K562 (cell line): Measurements from ENCODE around the gene DPH2. TPM values are rescaled to one million over a fixed set of nuclear protein-coding genes. Genes with fewer than 3 reads are reported as not detected.
A peak's percentile ranks its signal among the peaks of the same experiment; 100 is the strongest.

Source experiments
- ATAC-seq: fragments of 200-7000 bp; cut with Tn5 transposase; 3 replicates; pipeline ENCODE4 v1.9.1; 2020; ENCODE audit warnings: moderate library complexity
- BruUV-seq: library from RNA; stranded (reverse); fragments of 400-500 nt; replicated peaks from 2 replicates; lab custom pipeline; 2021; lab: Mats Ljungman, UMichigan
- CTCF ChIA-PET: fragments of 300-600 bp; formaldehyde crosslinking; extraction: SDS; loops from one replicate; lab custom pipeline; 2021; ENCODE audit warnings: low intra/inter-chr PET ratio; lab: Yijun Ruan, JAX
- POLR2A ChIA-PET: fragments of 300-600, 350-650 bp; sonication (Branson Sonifier 250); formaldehyde crosslinking; extraction: SDS; loops from one replicate; lab custom pipeline; 2021; ENCODE audit warnings: antibody characterized with exemption, inconsistent platforms; lab: Yijun Ruan, JAX
- DNase-seq, 4 experiments: peaks; one replicate each; pipeline versions ENCODE4 v3.0.0 to v3.0.0-alpha.2; 2011 to 2018; ENCODE audit warnings: low spot score in 3 of 4, mixed read lengths in 3 of 4; ENCODE audit errors: extremely low read depth in 1 of 4
- FAIRE-seq: peaks from 2 replicates; lab custom pipeline; 2011; peaks lifted over from hg19 to GRCh38; lab: Jason Lieb, UNC
- H2AFZ ChIP-seq: 2 replicates; pipeline ENCODE4 v1.6.0; 2011; ENCODE audit warnings: low read depth, low read length, control low read depth, inconsistent platforms
- H3K27ac ChIP-seq: fragments of 200-600 bp; 3 replicates; pipeline ENCODE4 v1.8.0; 2011; ENCODE audit warnings: low read depth, mild to moderate bottlenecking, control low read depth, inconsistent platforms, low read length, moderate library complexity, mixed read lengths; ENCODE audit errors: extremely low read depth
- H3K27me3 ChIP-seq, 2 experiments: fragments of 300-600 bp in 1 of 2; 2 replicates in 1 of 2; 3 replicates in 1 of 2; pipeline versions ENCODE4 v1.6.0 to v1.8.0; 2011; ENCODE audit warnings: inconsistent platforms in 2 of 2, low read length in 2 of 2, mild to moderate bottlenecking in 1 of 2, mixed read lengths in 1 of 2, moderate library complexity in 1 of 2; ENCODE audit not compliant: control insufficient read depth in 2 of 2, insufficient read depth in 2 of 2
- H3K36me3 ChIP-seq: fragments of 300-600 bp; 3 replicates; pipeline ENCODE4 v1.8.0; 2011; ENCODE audit warnings: mild to moderate bottlenecking, low read length, inconsistent platforms; ENCODE audit not compliant: control insufficient read depth, insufficient read depth
- H3K4me1 ChIP-seq, 2 experiments: fragments of 200-600 bp in 1 of 2; replicated peaks in 1 of 2; 2 replicates in 1 of 2; 3 replicates in 1 of 2; pipeline versions ENCODE4 v1.5.1 to v1.8.0; 2011; ENCODE audit warnings: inconsistent platforms in 2 of 2, low read length in 2 of 2, mild to moderate bottlenecking in 1 of 2, mixed read lengths in 1 of 2, moderate library complexity in 1 of 2; ENCODE audit not compliant: control insufficient read depth in 2 of 2, insufficient read depth in 2 of 2
- H3K4me2 ChIP-seq: 2 replicates; pipeline ENCODE4 v1.6.1; 2011; ENCODE audit warnings: low read length, control low read depth, inconsistent platforms, mixed read lengths; ENCODE audit not compliant: insufficient read depth
- H3K4me3 ChIP-seq: fragments of 200-600 bp; sonication (generic), shearing (Covaris generic); 2 replicates; pipeline ENCODE4 v1.5.1; 2016; ENCODE audit warnings: control low read depth, inconsistent platforms
- H3K79me2 ChIP-seq: fragments of 200-600 bp; 3 replicates; pipeline ENCODE4 v1.8.0; 2011; ENCODE audit warnings: low read length, inconsistent platforms; ENCODE audit not compliant: control insufficient read depth, insufficient read depth
- H3K9ac ChIP-seq, 2 experiments: 2 replicates each; pipeline versions ENCODE4 v1.6.0 to v1.6.1; 2011; ENCODE audit warnings: low read depth in 2 of 2, low read length in 2 of 2, control low read depth in 1 of 2, inconsistent platforms in 1 of 2, mild to moderate bottlenecking in 1 of 2, mixed read lengths in 1 of 2; ENCODE audit not compliant: insufficient read depth in 1 of 2
- H3K9me1 ChIP-seq: one replicate; pipeline ENCODE4 v1.6.0; 2011; ENCODE audit warnings: inconsistent platforms, mild to moderate bottlenecking, low read length, moderate library complexity; ENCODE audit not compliant: control insufficient read depth, insufficient read depth
- H3K9me3 ChIP-seq: replicated peaks from 2 replicates; pipeline ENCODE4 v1.5.1; 2011; ENCODE audit warnings: low read depth, low read length, inconsistent platforms; ENCODE audit not compliant: control insufficient read depth, insufficient read depth
- H4K20me1 ChIP-seq: replicated peaks from 2 replicates; pipeline ENCODE4 v1.6.1; 2011; ENCODE audit warnings: low read length, inconsistent platforms, mixed read lengths; ENCODE audit not compliant: control insufficient read depth, insufficient read depth
- BMI1 ChIP-seq: fragments of 150-350 bp; IDR thresholded peaks from 2 replicates; pipeline ENCODE4 v1.6.1; 2014; ENCODE audit warnings: low read length
- CBX3 ChIP-seq, 2 experiments: IDR thresholded peaks; 1 replicate in 1 of 2; 2 replicates in 1 of 2; pipeline ENCODE4 v1.6.1; 2012; ENCODE audit warnings: inconsistent platforms in 2 of 2, low read length in 2 of 2, borderline replicate concordance in 1 of 2, control low read depth in 1 of 2
- CHD7 ChIP-seq: fragments of 200-600 bp; sonication (generic); IDR thresholded peaks from one replicate; pipeline ENCODE4 v1.6.1; 2012; ENCODE audit warnings: mild to moderate bottlenecking, low read depth, low read length, inconsistent platforms
- L3MBTL2 ChIP-seq: fragments of 450-650 bp; IDR thresholded peaks from 2 replicates; pipeline ENCODE4 v1.6.1; 2016; ENCODE audit warnings: mild to moderate bottlenecking, moderate library complexity
- SNRNP70 ChIP-seq: fragments of 200-400 bp; formaldehyde crosslinking; optimal IDR thresholded peaks from 2 replicates; pipeline ENCODE3; 2017; ENCODE audit warnings: low read depth, low read length
- ZBTB1 ChIP-seq: sonication (generic); formaldehyde crosslinking; IDR thresholded peaks from 2 replicates; pipeline ENCODE4 v1.8.1; 2023; ENCODE audit warnings: missing genetic modification reagents, low read depth, mild to moderate bottlenecking, borderline replicate concordance
- ZBTB2 ChIP-seq: fragments of 450-650 bp; IDR thresholded peaks from 2 replicates; pipeline ENCODE4 v1.6.1; 2016; ENCODE audit warnings: antibody characterized with exemption
- ZNF583 ChIP-seq: fragments of 250-450 bp; sonication (Bioruptor Pico); IDR thresholded peaks from 2 replicates; pipeline ENCODE4 v1.4.0; 2020
- WGBS: fragments of 100-300 bp; shearing (Covaris generic); methylation state at CpG from one replicate; pipeline ENCODE4 v1.1.6; 2016; ENCODE audit warnings: low coverage, mixed read lengths; ENCODE audit not compliant: insufficient coverage; ENCODE audit errors: missing lambda C conversion rate; 5-methylcytosine and 5-hydroxymethylcytosine counted together
- in situ Hi-C: fragments of 300-500 bp; cut with MboI; formaldehyde crosslinking; loops from 4 replicates; pipeline ENCODE4 v1.15.0; 2018; ENCODE audit warnings: inconsistent platforms, mixed read lengths
- intact Hi-C: fragments of 100-400 bp; cut with micrococcal nuclease; formaldehyde crosslinking; loops from 2 replicates; pipeline ENCODE4 v1.14.2; 2022
- polyA plus RNA-seq, 8 experiments: library from polyadenylated mRNA; depleted of rRNA in 4 of 8; stranded (reverse) in 5 of 8; unstranded in 3 of 8; fragments of >200 nt; fragmentation: Nextera tagmentation in 2 of 8; fragmentation: Illumina TruSeq in 1 of 8; extraction: Ambion mirVana in 2 of 8; extraction: Trizol in 1 of 8; gene quantifications; 2 replicates each; pipeline versions ENCODE4 v1.2.1 to v1.2.3, GENCODE V29; 2011 to 2014; ENCODE audit warnings: inconsistent platforms in 1 of 8, missing spikeins in 1 of 8
- total RNA-seq, 7 experiments: library from RNA; depleted of rRNA in 6 of 7; stranded (reverse); fragments of >200 nt in 6 of 7; fragmentation: Illumina TruSeq in 2 of 7; extraction: Trizol in 2 of 7; gene quantifications; 2 replicates each; pipeline versions ENCODE4 v1.2.1 to v1.2.3, GENCODE V29; 2011 to 2021; ENCODE audit warnings: low replicate concordance in 1 of 7

Gene DPH2
- total and polyA plus RNA-seq, 9 of the 15 experiments (the other 6 are each of a cell fraction or from before 2014, with no cell fraction given) = 17.9 to 94.1 (median 68.1) TPM

- H3K9me1 ChIP-seq = peaks cover 21% of the 10 kb centered on the region
- WGBS = 11% methylated on average over 22 of the region's 54 CpGs
- ChIA-PET CTCF (interaction anchor here (0.6 to 1.1 kb wide), 2 partner anchors 47 to 58 kb away, joined by 3 to 5 read pairs; no protein-coding TSS in a partner anchor), POLR2A (interaction anchor here (0.6 to 1.8 kb wide), 8 partner anchors 10 to 654 kb away, joined by 3 to 10 read pairs (median 4); partner anchors contain the start of gene CCDC24)
- peaks cover 81% of the 10 kb centered on the region for H3K79me2 ChIP-seq
- no peaks in the 10 kb centered on the region for H3K27me3 ChIP-seq
- H3K4me3 ChIP-seq = peak within 1 kb of the TSS; percentile 58
- peak within 1 kb of the TSS; percentile 73 for H2AFZ ChIP-seq
- in situ Hi-C loops (no loop called here), intact Hi-C loops (no loop called here)
- BruUV-seq = no TSS peak
- peaks cover 65% of the 10 kb centered on the region for H3K36me3 ChIP-seq
- peak within 1 kb of the TSS; percentile 86 for H3K4me2 ChIP-seq
- peaks cover 52 to 88% of the 10 kb centered on the region in 2 experiments for H3K4me1 ChIP-seq
- FAIRE-seq (no peak), ATAC-seq (peak; percentile 0; the same call in 1 of the 3 replicates), DNase-seq (peak; percentile 77 to 92 (median 90))
- H3K9me3 ChIP-seq = no peaks in the 10 kb centered on the region
- H3K9ac ChIP-seq = peak within 1 kb of the TSS; percentile 75 to 99
- H3K27ac ChIP-seq = peak within 1 kb of the TSS; percentile 79
- H4K20me1 ChIP-seq = peaks cover 33% of the 10 kb centered on the region
- no peak for TF ChIP-seq ZNF583 (CRISPR knock-in tag)
- TF ChIP-seq CHD7 = no peak
- no peak for TF ChIP-seq SNRNP70
- no peak for TF ChIP-seq L3MBTL2
- no peak for TF ChIP-seq BMI1
- TF ChIP-seq ZBTB1 (CRISPR knock-in tag) = no peak
- no peak for TF ChIP-seq CBX3 (IDR thresholded peaks at IDR 0.05; ENCODE audit: borderline replicate concordance in 1 of 2, low read length in 2 of 2)
- TF ChIP-seq ZBTB2 = no peak
Observed at GRCh38 chr1:43978551-43979260, 8.9 kb downstream of the DPH2 start, which contains the start of gene B4GALT2. Gene B4GALT2 (plus strand): TSS chr1:43979210. CDS start chr1:43981161, 1,951 bp downstream.
